Muscle of leg (tissue), 11 donors: ENCODE results near the gene EIF3B. TPM values are rescaled to one million over a fixed set of nuclear protein-coding genes. Genes with fewer than 3 reads are reported as not detected.
"Not testable (repeated sequence)": the region's sequence is repeated elsewhere in the genome, so short reads cannot be mapped to it uniquely, and the experiment has no call there.

ENCODE experiments used
- DNase-seq: peaks from one replicate; pipeline ENCODE4 v3.0.0; 2013
- H3K27ac ChIP-seq: one replicate; pipeline ENCODE4 v1.5.1; 2013; ENCODE audit warnings: mild to moderate bottlenecking, low read length, control low read depth
- H3K27me3 ChIP-seq: one replicate; pipeline ENCODE4 v1.6.1; 2013; ENCODE audit warnings: low read length; ENCODE audit not compliant: control insufficient read depth, insufficient read depth
- H3K36me3 ChIP-seq: one replicate; pipeline ENCODE4 v1.6.1; 2013; ENCODE audit warnings: low read length; ENCODE audit not compliant: control insufficient read depth, insufficient read depth
- H3K4me1 ChIP-seq: one replicate; pipeline ENCODE4 v1.6.1; 2013; ENCODE audit warnings: low read length; ENCODE audit not compliant: control insufficient read depth, insufficient read depth
- H3K4me3 ChIP-seq: one replicate; pipeline ENCODE4 v1.5.1; 2013; ENCODE audit warnings: low read length, control low read depth
- H3K9me3 ChIP-seq: replicated peaks from 2 replicates; pipeline ENCODE4 v1.6.1; 2013; ENCODE audit warnings: low read depth, low read length; ENCODE audit not compliant: control insufficient read depth
- WGBS: methylation state at CpG from one replicate; pipeline ENCODE4 v1.1.5; 2013; ENCODE audit warnings: missing lambda C conversion rate; ENCODE audit not compliant: insufficient coverage; 5-methylcytosine and 5-hydroxymethylcytosine counted together
- polyA plus RNA-seq, 8 donors: library from polyadenylated mRNA; unstranded; fragments of 120-200 nt; gene quantifications; one replicate each; pipeline versions ENCODE4 v1.2.1 to v1.2.3, GENCODE V29; 2013; ENCODE audit warnings: inconsistent platforms in 1 of 8, low replicate concordance in 1 of 8; ENCODE audit not compliant: insufficient read length in 8 of 8, insufficient read depth in 1 of 8
- total RNA-seq: library from RNA; stranded (reverse); fragments of 120-200 nt; gene quantifications from one replicate; pipeline ENCODE4 v1.2.4, GENCODE V29; 2013

EIF3B gene
- total and polyA plus RNA-seq, 9 donors, result 92.7 to 116 (median 96.7) TPM

DNA sequence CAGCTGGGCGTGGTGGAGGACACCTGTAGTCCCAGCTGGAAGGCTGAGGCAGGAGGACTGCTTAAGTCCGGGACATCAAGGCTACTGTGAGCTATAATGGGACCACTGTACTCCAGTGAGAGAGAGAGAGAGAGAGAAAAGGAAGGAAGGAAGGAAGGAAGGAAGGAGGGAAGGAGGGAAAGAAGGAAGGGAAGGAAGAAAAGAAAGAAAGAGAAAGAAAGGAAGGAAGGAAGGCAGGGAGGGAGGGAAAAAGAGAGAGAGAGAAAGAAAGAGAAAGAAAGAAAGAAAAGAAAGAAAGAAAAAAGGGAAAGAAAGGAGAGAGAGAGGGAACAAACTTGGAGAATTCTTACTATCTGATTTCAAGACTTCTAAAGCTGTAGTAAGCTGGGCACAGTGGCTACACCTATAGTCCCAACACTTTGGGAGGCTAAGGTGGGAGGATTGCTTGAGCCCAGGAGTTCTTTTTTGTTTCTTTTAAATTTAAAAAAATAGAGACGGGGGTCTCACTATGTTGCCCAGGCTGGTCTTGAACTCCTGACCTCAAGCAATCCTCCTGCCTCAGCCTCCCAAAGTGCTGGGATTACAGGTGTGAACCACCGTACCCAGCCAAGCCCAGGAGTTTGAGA, 21.9 kb upstream of the EIF3B start:
- H3K36me3 ChIP-seq, H3K27ac ChIP-seq, H3K4me3 ChIP-seq, DNase-seq, H3K27me3 ChIP-seq, H3K9me3 ChIP-seq, H3K4me1 ChIP-seq: not testable (repeated sequence)
- WGBS, result 89% methylated on average over 3 of the region's 4 CpGs

DNA sequence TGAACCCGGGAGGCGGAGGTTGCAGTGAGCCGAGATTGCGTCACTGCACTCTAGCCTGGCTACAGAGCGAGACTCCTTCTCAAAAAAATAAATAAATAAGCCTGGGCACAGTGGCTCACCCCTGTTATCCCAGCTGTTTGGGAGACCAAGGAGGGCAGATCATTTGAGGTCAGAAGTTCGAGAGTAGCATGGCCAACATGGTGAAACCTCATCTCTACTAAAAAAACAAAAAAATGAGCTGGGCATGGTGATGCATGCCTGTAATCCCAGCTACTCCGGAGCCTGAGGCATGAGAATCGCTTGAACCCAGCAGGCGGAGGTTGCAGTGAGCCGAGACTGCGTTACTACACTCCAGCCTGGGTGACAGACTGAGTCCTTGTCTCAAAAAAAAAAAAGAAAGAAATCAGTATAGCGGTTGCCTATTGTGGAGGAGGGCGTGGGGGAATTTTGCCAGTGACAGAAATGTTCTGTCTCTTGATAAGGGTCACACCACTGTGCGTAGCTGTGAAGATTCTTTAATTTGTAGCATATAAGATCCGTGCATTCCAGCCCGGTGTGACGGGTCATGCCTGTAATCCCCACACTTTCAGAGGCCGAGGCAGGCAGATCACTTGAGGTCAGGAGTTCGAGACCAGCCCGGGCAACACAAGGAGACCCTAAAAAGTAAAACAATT, 17.9 kb upstream of the EIF3B start:
- no peaks in the 10 kb centered on the region for H3K27me3 ChIP-seq
- H3K9me3 ChIP-seq, result no peaks in the 10 kb centered on the region
- H3K4me1 ChIP-seq, result no peaks in the 10 kb centered on the region
- 88% methylated on average over 15 of the region's 20 CpGs for WGBS
- no peaks in the 10 kb centered on the region for H3K36me3 ChIP-seq
- no peak overlapping the region for H3K4me3 ChIP-seq
- no peak overlapping the region for H3K27ac ChIP-seq
- DNase-seq, result no peak

DNA sequence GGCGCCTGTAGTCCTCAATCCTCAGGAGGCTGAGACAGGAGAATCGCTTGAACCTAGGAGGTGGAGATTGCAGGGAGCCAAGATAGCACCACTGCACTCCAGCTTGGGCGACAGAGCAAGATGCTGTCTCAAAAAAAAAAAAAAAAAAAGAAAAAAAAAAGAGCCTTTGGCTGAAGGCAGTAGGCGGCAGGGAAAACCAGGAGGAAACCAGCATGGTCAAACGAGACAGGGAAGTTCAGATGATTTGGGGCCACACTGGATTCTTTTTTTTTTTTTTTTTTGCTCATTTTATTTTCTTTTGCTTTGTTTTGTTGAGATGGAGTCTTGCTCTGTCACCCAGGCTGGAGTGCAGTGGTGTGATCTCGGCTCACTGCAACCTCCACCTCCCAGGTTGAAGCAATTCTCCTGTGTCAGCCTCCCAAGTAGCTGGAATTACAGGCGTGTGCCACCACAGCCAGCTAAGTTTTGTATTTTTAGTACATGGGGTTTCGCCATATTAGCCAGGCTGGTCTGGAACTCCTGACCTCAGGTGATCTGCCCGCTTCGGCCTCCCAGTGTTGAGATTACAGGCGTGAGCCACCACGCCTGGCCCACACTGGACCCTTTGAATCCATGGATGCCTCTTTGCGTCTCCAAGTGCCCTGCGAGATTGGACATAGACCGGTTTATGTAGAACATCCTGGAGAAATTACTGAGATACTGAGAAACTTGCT, 7.1 kb upstream of the EIF3B start:
- DNase-seq, H3K4me3 ChIP-seq, H3K4me1 ChIP-seq, H3K9me3 ChIP-seq, H3K36me3 ChIP-seq, H3K27me3 ChIP-seq: not testable (repeated sequence)
- H3K27ac ChIP-seq, result peak overlapping the region; percentile 54
- 82% methylated on average over 11 of the region's 15 CpGs for WGBS

DNA sequence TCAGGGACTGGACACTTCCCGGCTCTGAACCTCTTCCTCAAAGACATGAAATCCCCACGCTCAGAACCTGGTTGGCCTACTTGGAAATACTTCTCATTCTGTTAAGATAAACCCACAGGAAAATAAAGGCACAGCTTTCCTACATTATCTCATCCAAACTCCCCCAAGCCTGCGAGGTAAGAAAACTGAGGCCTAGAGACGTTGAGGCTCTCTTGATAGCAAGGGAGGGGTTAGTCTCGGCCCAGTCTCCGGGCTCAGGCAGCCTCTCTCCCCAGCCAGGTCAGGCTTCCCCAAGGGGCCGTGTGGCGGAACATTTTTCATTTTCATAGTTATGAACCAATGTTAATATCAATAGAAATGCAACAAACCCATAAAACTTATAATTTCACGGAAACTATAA, 4.6 kb upstream of the EIF3B start:
- Histone ChIP-seq H3K4me3 (no peak overlapping the region), H3K27me3 (no peaks in the 10 kb centered on the region), H3K9me3 (no peaks in the 10 kb centered on the region), H3K27ac (no peak overlapping the region), H3K4me1 (peaks cover 9% of the 10 kb centered on the region), H3K36me3 (no peaks in the 10 kb centered on the region)
- DNase-seq, result no peak
- WGBS, result no CpG with 5 or more reads among the region's 9 CpGs

DNA sequence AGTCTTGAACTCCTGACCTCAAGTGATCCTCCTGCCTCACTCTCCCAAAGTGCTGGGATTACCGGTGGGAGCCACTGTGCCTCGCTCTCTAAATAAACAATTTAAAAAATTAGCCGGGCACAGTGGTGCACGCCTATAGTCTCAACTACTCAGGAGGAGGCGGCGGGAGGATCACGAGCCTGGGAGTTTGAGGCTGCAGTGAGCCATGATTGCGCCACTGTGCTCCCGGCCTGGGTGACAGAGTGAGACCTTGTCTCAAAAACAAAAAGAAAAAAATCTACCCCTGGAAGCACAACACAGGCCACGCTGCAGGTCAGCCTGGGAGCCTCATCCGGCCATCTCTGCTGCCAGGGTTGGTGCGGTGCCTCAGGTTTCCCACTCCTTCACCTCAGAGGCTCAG, 3.8 kb upstream of the EIF3B start:
- peaks cover 13% of the 10 kb centered on the region for H3K4me1 ChIP-seq
- DNase-seq, result no peak
- H3K27me3 ChIP-seq, result no peaks in the 10 kb centered on the region
- H3K9me3 ChIP-seq, result no peaks in the 10 kb centered on the region
- WGBS, result 90% methylated on average over 5 of the region's 12 CpGs
- no peak overlapping the region for H3K27ac ChIP-seq
- H3K36me3 ChIP-seq, result no peaks in the 10 kb centered on the region
- no peak overlapping the region for H3K4me3 ChIP-seq

DNA sequence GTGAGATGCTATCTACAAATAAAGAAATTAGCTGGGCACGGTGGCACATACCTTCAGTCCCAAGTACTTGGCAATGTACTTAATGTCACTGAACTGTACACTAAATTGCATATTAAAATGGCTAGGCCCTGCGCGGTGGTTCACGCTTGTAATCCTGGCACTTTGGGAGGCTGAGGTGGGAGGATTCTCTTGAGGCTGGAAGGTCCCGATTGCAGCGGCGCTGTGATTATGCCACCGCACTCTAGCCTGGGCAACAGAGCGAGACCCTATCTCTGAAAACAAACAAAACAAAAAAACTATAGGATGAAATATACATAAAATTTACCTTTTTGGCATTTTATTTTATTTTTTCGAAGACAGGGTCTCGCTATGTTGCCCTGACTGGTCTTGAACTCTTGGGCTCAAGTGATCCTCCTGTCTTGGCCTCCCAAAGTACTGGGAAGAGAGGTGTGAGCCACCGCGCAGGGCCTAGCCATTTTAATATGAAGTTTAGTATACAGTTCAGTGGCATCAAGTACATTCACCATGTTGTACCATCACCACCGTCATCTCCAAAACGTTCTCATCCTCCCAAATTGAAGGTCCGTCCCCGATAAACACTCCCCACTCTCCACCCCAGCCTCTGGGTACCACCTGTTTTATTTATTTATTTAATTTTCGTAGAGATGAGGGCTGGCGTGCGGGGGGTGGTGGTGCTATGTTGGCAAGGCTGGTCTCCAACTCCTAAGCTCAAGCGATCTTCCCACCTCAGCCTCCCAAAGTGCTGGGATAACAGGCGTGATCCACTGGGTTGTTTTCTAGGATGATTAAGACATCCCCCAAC, 1.3 kb upstream of the EIF3B start:
- Histone ChIP-seq H3K27me3 (no peaks in the 10 kb centered on the region), H3K27ac (peak overlapping the region; percentile 98), H3K4me1 (peaks cover 28% of the 10 kb centered on the region), H3K9me3 (no peaks in the 10 kb centered on the region), H3K4me3 (peak overlapping the region; percentile 91), H3K36me3 (peaks cover 9% of the 10 kb centered on the region)
- 100% methylated on average over 2 of the region's 22 CpGs for WGBS
- DNase-seq, result no peak

GRCh38 chr7:2353936-2354185, 766 bp upstream of the EIF3B start:
- Histone ChIP-seq H3K4me1 (peaks cover 28% of the 10 kb centered on the region), H3K9me3 (no peaks in the 10 kb centered on the region), H3K27me3 (no peaks in the 10 kb centered on the region), H3K4me3 (peak overlapping the region; percentile 91), H3K27ac (peak overlapping the region; percentile 98), H3K36me3 (peaks cover 15% of the 10 kb centered on the region)
- under 1% methylated on average over 24 of the region's 26 CpGs for WGBS
- peak; percentile 95 for DNase-seq

DNA sequence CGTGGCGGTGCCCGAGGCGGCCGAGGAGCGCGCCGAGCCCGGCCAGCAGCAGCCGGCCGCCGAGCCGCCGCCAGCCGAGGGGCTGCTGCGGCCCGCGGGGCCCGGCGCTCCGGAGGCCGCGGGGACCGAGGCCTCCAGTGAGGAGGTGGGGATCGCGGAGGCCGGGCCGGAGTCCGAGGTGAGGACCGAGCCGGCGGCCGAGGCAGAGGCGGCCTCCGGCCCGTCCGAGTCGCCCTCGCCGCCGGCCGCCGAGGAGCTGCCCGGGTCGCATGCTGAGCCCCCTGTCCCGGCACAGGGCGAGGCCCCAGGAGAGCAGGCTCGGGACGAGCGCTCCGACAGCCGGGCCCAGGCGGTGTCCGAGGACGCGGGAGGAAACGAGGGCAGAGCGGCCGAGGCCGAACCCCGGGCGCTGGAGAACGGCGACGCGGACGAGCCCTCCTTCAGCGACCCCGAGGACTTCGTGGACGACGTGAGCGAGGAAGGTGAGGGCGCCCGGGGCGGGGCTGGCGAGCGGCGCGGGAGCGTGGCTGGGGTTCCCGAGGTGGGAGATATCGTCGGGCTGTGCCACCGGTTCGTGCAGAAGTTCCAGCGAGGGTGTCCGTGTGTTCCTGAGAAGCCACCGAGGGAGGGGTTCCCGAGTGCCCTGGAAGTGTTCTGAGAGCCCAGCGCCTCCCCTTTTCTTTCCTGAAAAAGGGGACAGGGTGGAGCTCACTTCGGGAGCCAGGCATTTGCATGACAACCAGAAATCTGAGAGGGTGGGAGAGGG, 495 bp downstream of the EIF3B start:
- Histone ChIP-seq H3K9me3 (no peaks in the 10 kb centered on the region), H3K4me1 (peaks cover 28% of the 10 kb centered on the region), H3K27ac (peak overlapping the region; percentile 35), H3K4me3 (peak overlapping the region; percentile 91), H3K27me3 (no peaks in the 10 kb centered on the region), H3K36me3 (peaks cover 24% of the 10 kb centered on the region)
- no peak for DNase-seq
- under 1% methylated on average over 92 of the region's 92 CpGs for WGBS

- peak overlapping the region; percentile 35 for H3K27ac ChIP-seq
- peaks cover 28% of the 10 kb centered on the region for H3K4me1 ChIP-seq
- no peak for DNase-seq
- H3K9me3 ChIP-seq, result no peaks in the 10 kb centered on the region
- 0% methylated on average over 6 of the region's 9 CpGs for WGBS
- H3K4me3 ChIP-seq, result peak overlapping the region; percentile 91
- H3K27me3 ChIP-seq, result no peaks in the 10 kb centered on the region
- H3K36me3 ChIP-seq, result peaks cover 27% of the 10 kb centered on the region
These were observed 1.0 kb downstream of the EIF3B start for GRCh38 chr7:2355705-2356008.
